Gastroesophageal sphincter (tissue), 3 donors: Measurements from ENCODE around the gene SCN8A.

Source experiments
- CTCF ChIP-seq, 4 experiments: fragments of 200-600 bp in 2 of 4; fragments of 450-650 bp in 2 of 4; sonication (generic) in 1 of 4; IDR thresholded peaks; one replicate each; pipeline ENCODE4 v1.5.1; 2017 to 2019; ENCODE audit warnings: antibody characterized with exemption in 4 of 4, mild to moderate bottlenecking in 2 of 4, moderate library complexity in 2 of 4
- EP300 ChIP-seq: sonication (generic); formaldehyde crosslinking; IDR thresholded peaks from one replicate; pipeline ENCODE4 v1.6.1; 2017; ENCODE audit warnings: antibody characterized with exemption, mild to moderate bottlenecking
- POLR2A ChIP-seq, 2 donors: fragments of 450-650 bp; IDR thresholded peaks; one replicate each; pipeline ENCODE4 v1.6.1; 2017; ENCODE audit warnings: antibody characterized with exemption in 2 of 2, mild to moderate bottlenecking in 2 of 2, moderate library complexity in 1 of 2

- TF ChIP-seq CTCF (IDR thresholded peaks at IDR 0.05) (no peak), EP300 (no peak), POLR2A (IDR thresholded peaks at IDR 0.05) (no peak)
Measured at GRCh38 chr12:51579321-51579850, 11.6 kb upstream of the SCN8A start.
